ENCODE measurements around the gene MRPL44. TPM values are rescaled to one million over a fixed set of nuclear protein-coding genes. Genes with fewer than 3 reads are reported as not detected.

Gene MRPL44
- total and polyA plus RNA-seq, 2 donors (not counting 1 experiment from before 2014, with no cell fraction given), result 8.9 to 26.7 TPM

DNA sequence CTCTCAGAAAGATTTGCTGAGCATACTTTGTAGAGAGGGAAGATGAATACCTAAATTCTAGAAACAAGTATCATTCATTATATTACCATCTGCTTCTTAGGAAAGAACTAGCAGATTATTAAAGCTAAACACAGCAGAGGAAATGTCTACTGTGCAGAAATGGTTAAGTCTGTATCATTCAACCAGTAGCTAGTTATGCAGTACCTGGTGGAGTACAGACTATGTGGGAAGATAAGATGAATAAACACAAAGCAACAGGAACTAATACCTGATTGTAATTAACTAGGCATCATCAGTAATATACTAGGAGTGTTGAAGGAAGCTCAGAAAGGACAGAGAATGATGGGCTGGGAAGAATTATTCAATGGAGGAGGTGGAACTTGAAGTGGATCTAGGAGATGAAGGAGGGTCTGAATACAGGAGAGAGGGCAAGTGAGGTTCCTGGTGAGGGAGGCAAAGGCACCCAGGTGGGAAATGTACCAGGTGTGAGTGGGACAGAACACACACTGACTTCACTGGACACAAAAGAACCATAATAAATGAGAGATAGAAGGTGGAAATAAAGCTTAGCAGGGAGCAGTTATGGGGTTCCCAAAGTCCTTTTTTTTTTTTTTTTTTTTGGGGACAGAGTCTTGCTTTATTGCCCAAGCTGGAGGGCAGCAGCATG, 21.7 kb upstream of the MRPL44 start:
- no peak for TF ChIP-seq EZH2 (IDR thresholded peaks at IDR 0.05; ENCODE audit: borderline replicate concordance, insufficient read depth, low read depth, low read length, poor library complexity, severe bottlenecking)
- TF ChIP-seq, protein P1, sequence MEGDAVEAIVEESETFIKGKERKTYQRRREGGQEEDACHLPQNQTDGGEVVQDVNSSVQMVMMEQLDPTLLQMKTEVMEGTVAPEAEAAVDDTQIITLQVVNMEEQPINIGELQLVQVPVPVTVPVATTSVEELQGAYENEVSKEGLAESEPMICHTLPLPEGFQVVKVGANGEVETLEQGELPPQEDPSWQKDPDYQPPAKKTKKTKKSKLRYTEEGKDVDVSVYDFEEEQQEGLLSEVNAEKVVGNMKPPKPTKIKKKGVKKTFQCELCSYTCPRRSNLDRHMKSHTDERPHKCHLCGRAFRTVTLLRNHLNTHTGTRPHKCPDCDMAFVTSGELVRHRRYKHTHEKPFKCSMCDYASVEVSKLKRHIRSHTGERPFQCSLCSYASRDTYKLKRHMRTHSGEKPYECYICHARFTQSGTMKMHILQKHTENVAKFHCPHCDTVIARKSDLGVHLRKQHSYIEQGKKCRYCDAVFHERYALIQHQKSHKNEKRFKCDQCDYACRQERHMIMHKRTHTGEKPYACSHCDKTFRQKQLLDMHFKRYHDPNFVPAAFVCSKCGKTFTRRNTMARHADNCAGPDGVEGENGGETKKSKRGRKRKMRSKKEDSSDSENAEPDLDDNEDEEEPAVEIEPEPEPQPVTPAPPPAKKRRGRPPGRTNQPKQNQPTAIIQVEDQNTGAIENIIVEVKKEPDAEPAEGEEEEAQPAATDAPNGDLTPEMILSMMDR (IDR thresholded peaks at IDR 0.05), result no peak
- ATAC-seq (ENCODE audit: low read depth), result no peak
- Histone ChIP-seq H3K9me3 (ENCODE audit: control extremely low read depth in 1 of 3, control insufficient read depth in 2 of 3, insufficient read depth in 1 of 3, low read length in 2 of 3) (peaks cover 0 to 10% (median 4%) of the 10 kb centered on the region in 3 donors), H3K9ac (ENCODE audit: low read length) (no peak overlapping the region), H3K27ac (ENCODE audit: low read length in 2 of 2) (peak overlapping the region in 1 of 2 donors; percentile 11), H3K4me2 (replicated peaks; ENCODE audit: low read depth, low read length, poor library complexity, severe bottlenecking) (no peak overlapping the region), H4K20me1 (ENCODE audit: control insufficient read depth, insufficient read depth, low read length, poor library complexity, severe bottlenecking) (peaks cover 42% of the 10 kb centered on the region), H3K79me2 (ENCODE audit: control insufficient read depth, insufficient read depth, low read length) (peaks cover 96% of the 10 kb centered on the region), H3K36me3 (replicated peaks in 1 of 2; ENCODE audit: control extremely low read depth in 1 of 2, control insufficient read depth in 1 of 2, extremely low read depth in 1 of 2, insufficient read depth in 2 of 2, low read length in 1 of 2) (no peaks in the 10 kb centered on the region), H3K27me3 (replicated peaks in 1 of 4; ENCODE audit: control extremely low read depth in 1 of 4, control insufficient read depth in 3 of 4, insufficient read depth in 4 of 4, low read length in 3 of 4) (no peaks in the 10 kb centered on the region), H3K4me1 (ENCODE audit: control insufficient read depth in 2 of 2, insufficient read depth in 2 of 2, low read length in 2 of 2) (peaks cover 18 to 30% of the 10 kb centered on the region in 2 donors), H3K4me3 (ENCODE audit: control extremely low read depth in 1 of 5, extremely low read depth in 1 of 5, insufficient read depth in 1 of 5, low read depth in 2 of 5, low read length in 4 of 5) (no peak overlapping the region), H2AFZ (ENCODE audit: insufficient read depth, low read depth, low read length, poor library complexity, severe bottlenecking) (no peak overlapping the region)
- Mint-ChIP-seq H3K27ac (peak overlapping the region; percentile 4), H3K9me3 (ENCODE audit: insufficient read depth) (peaks cover 7% of the 10 kb centered on the region), H3K27me3 (no peaks in the 10 kb centered on the region), H3K4me3 (no peak overlapping the region), H3K4me1 (peaks cover 70% of the 10 kb centered on the region)
- ChIA-PET CTCF (interaction anchor here (0.9 to 1.5 kb wide), 3 partner anchors 22 to 36 kb away, joined by 3 to 5 read pairs (median 3); no protein-coding TSS in a partner anchor), POLR2A (interaction anchor here (0.9 kb wide), 1 partner anchor 99 kb away, joined by 4 read pairs; no protein-coding TSS in a partner anchor)
- no peak for DNase-seq
- intact Hi-C loops (cut with micrococcal nuclease), result no loop called here

DNA sequence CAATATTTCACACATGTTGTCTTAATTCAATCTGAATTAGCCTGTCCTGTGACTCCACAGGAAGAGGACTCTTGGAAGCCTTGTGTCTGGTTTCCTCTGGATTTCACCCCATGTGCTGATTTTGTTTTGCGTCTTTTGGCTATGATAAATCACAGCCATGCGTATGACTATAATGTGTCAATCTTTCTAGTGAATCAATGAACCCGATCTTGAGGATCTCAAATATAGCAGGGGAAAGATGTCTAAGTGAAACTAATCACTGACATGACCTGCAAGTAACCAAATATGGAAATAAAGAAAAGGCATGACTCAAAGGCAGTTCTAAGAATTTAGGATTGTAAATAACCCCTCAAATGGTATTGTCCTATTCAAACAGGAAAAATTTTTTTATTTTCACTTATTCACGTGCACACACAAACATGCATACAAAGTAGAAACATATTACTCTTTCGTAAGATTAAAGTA, 20.4 kb upstream of the MRPL44 start:
- Histone ChIP-seq H3K4me1 (ENCODE audit: control insufficient read depth in 2 of 2, insufficient read depth in 2 of 2, low read length in 2 of 2) (peaks cover 24 to 27% of the 10 kb centered on the region in 2 donors), H3K79me2 (ENCODE audit: control insufficient read depth, insufficient read depth, low read length) (peaks cover 97% of the 10 kb centered on the region), H4K20me1 (ENCODE audit: control insufficient read depth, insufficient read depth, low read length, poor library complexity, severe bottlenecking) (peaks cover 42% of the 10 kb centered on the region), H3K9ac (ENCODE audit: low read length) (no peak overlapping the region), H3K36me3 (replicated peaks in 1 of 2; ENCODE audit: control extremely low read depth in 1 of 2, control insufficient read depth in 1 of 2, extremely low read depth in 1 of 2, insufficient read depth in 2 of 2, low read length in 1 of 2) (no peaks in the 10 kb centered on the region), H3K27me3 (replicated peaks in 1 of 4; ENCODE audit: control extremely low read depth in 1 of 4, control insufficient read depth in 3 of 4, insufficient read depth in 4 of 4, low read length in 3 of 4) (no peaks in the 10 kb centered on the region), H3K4me3 (ENCODE audit: control extremely low read depth in 1 of 5, extremely low read depth in 1 of 5, insufficient read depth in 1 of 5, low read depth in 2 of 5, low read length in 4 of 5) (no peak overlapping the region), H2AFZ (ENCODE audit: insufficient read depth, low read depth, low read length, poor library complexity, severe bottlenecking) (no peak overlapping the region), H3K4me2 (replicated peaks; ENCODE audit: low read depth, low read length, poor library complexity, severe bottlenecking) (no peak overlapping the region), H3K27ac (ENCODE audit: low read length in 2 of 2) (no peak overlapping the region), H3K9me3 (ENCODE audit: control extremely low read depth in 1 of 3, control insufficient read depth in 2 of 3, insufficient read depth in 1 of 3, low read length in 2 of 3) (peaks cover 0 to 10% (median 4%) of the 10 kb centered on the region in 3 donors)
- no peak for ATAC-seq (ENCODE audit: low read depth)
- POLR2A ChIA-PET, result interaction anchor here (0.9 kb wide), 1 partner anchor 100 kb away, joined by 4 read pairs; no protein-coding TSS in a partner anchor
- intact Hi-C loops (cut with micrococcal nuclease), result no loop called here
- TF ChIP-seq, protein P1 (IDR thresholded peaks at IDR 0.05), result no peak
- TF ChIP-seq EZH2 (IDR thresholded peaks at IDR 0.05; ENCODE audit: borderline replicate concordance, insufficient read depth, low read depth, low read length, poor library complexity, severe bottlenecking), result no peak
- Mint-ChIP-seq H3K4me1 (peaks cover 71% of the 10 kb centered on the region), H3K27ac (peak overlapping the region; percentile 26), H3K27me3 (no peaks in the 10 kb centered on the region), H3K9me3 (ENCODE audit: insufficient read depth) (peaks cover 7% of the 10 kb centered on the region), H3K4me3 (no peak overlapping the region)
- DNase-seq, result no peak
- 78% methylated on average over 2 of the region's 5 CpGs for WGBS (ENCODE audit: insufficient coverage)
- CTCF ChIA-PET, result interaction anchor here (1.5 kb wide), 1 partner anchor 21 kb away, joined by 3 read pairs; no protein-coding TSS in a partner anchor
